Common myeloid progenitor, CD34-positive (primary cell): ENCODE data around the gene TMEM87B.
A peak's percentile ranks its signal among the peaks of the same experiment; 100 is the strongest.

Source experiments
- CTCF ChIA-PET: fragments of 350-600 bp; sonication (Branson Sonifier 250); formaldehyde crosslinking; loops from one replicate; lab custom pipeline; 2021; ENCODE audit warnings: antibody characterized with exemption; lab: Charles Lee
- POLR2A ChIA-PET: fragments of 350-600 bp; sonication (Branson Sonifier 250); formaldehyde crosslinking; loops from one replicate; lab custom pipeline; 2021; ENCODE audit warnings: antibody characterized with exemption; lab: Charles Lee
- DNase-seq, 3 donors: peaks; one replicate each; pipeline versions ENCODE4 v3.0.0 to v3.0.0-alpha.2; 2013
- H3K27ac ChIP-seq, 2 experiments: 1 replicate in 1 of 2; 2 replicates in 1 of 2; pipeline ENCODE4 v1.7.0; 2013; ENCODE audit warnings: inconsistent platforms in 2 of 2, low read length in 2 of 2, mild to moderate bottlenecking in 2 of 2, low read depth in 1 of 2, moderate library complexity in 1 of 2; ENCODE audit not compliant: severe bottlenecking in 2 of 2, insufficient read depth in 1 of 2, poor library complexity in 1 of 2
- H3K27me3 ChIP-seq, 5 experiments: replicated peaks in 2 of 5; 1 replicate in 3 of 5; 2 replicates in 2 of 5; pipeline versions ENCODE4 v1.6.1 to v1.7.0; 2013; ENCODE audit warnings: low read length in 4 of 5, mild to moderate bottlenecking in 2 of 5, moderate library complexity in 2 of 5, inconsistent platforms in 1 of 5; ENCODE audit not compliant: insufficient read depth in 5 of 5, control insufficient read depth in 4 of 5
- H3K36me3 ChIP-seq, 4 experiments: 1 replicate in 2 of 4; 2 replicates in 2 of 4; pipeline versions ENCODE4 v1.6.1 to v1.7.0; 2013; ENCODE audit warnings: low read length in 3 of 4, control low read depth in 1 of 4, mild to moderate bottlenecking in 1 of 4; ENCODE audit not compliant: control insufficient read depth in 4 of 4, insufficient read depth in 4 of 4
- H3K4me1 ChIP-seq, 4 experiments: 1 replicate in 3 of 4; 2 replicates in 1 of 4; pipeline versions ENCODE4 v1.6.1 to v1.7.1; 2013; ENCODE audit warnings: low read length in 3 of 4, mild to moderate bottlenecking in 3 of 4, control low read depth in 1 of 4, inconsistent platforms in 1 of 4, moderate library complexity in 1 of 4; ENCODE audit not compliant: control insufficient read depth in 4 of 4, insufficient read depth in 4 of 4; ENCODE audit errors: control extremely low read depth in 1 of 4
- H3K4me3 ChIP-seq, 7 experiments: 1 replicate in 4 of 7; 2 replicates in 3 of 7; pipeline versions ENCODE4 v1.5.1 to v1.7.0; 2013; ENCODE audit warnings: mild to moderate bottlenecking in 7 of 7, low read length in 6 of 7, moderate library complexity in 6 of 7, inconsistent platforms in 2 of 7, low read depth in 2 of 7, control low read depth in 1 of 7; ENCODE audit not compliant: insufficient read depth in 4 of 7, control insufficient read depth in 1 of 7; ENCODE audit errors: extremely low read depth in 1 of 7
- H3K9me3 ChIP-seq, 5 experiments: 1 replicate in 4 of 5; 2 replicates in 1 of 5; pipeline versions ENCODE4 v1.6.1 to v1.7.1; 2013; ENCODE audit warnings: low read length in 4 of 5, mild to moderate bottlenecking in 2 of 5, inconsistent platforms in 1 of 5, low read depth in 1 of 5, moderate library complexity in 1 of 5; ENCODE audit not compliant: control insufficient read depth in 4 of 5, insufficient read depth in 2 of 5; ENCODE audit errors: control extremely low read depth in 1 of 5
- WGBS: methylation state at CpG from one replicate; pipeline ENCODE4 v1.1.5; 2013; ENCODE audit not compliant: insufficient coverage; 5-methylcytosine and 5-hydroxymethylcytosine counted together

Gene TMEM87B

DNA sequence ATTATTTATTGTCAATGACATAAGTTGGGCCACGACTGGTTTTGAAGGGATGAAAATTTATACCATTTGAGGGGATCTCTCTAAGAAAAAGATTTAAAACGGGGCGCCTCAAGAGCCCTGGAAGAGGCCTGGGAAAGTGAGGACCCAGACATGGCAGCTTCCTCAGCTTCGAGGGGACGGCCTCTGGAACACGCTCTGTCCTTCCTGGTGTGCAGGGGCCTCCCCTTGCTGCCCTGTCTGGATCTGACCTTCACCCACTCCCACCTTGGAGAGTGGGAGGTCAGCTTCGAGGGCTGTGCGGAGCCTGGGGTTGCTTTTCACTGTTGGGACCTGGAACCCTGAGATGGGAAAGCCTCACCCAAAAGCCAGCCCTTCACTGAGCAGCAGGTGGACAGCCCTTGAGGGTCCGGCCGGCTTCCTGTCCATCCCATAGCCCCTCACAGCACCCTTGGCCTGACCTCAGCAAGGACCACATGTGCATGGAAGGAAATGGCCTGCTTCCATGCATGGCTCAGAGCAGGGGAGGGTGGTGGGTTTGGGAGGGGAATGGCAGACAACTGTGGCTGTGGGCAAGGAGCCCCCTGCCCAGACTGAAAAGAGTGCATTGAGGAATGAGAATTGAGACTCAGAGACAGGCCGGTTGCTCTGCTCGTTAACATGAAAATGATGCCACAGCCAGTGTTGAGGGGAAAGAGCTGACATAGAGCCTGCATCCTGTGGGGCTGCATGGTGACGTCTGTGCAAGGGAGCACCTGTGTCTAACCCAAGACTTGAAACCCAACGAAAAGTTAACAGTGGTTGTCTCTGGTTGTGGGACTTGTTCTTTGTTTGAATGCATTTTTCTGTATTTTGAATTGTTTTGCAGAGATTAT lies 99.4 kb downstream of the TMEM87B start:
- 87% methylated on average over 9 of the region's 14 CpGs for WGBS
- H3K9me3 ChIP-seq, result no peaks in the 10 kb centered on the region
- ChIA-PET POLR2A (no interaction called here), CTCF (no interaction called here)
- no peak overlapping the region for H3K27ac ChIP-seq
- DNase-seq, result peak in 2 of 3 donors; percentile 22 to 51
- no peaks in the 10 kb centered on the region for H3K36me3 ChIP-seq
- H3K4me1 ChIP-seq, result peaks cover 0 to 15% (median 13%) of the 10 kb centered on the region in 4 experiments
- no peak overlapping the region for H3K4me3 ChIP-seq
- no peaks in the 10 kb centered on the region for H3K27me3 ChIP-seq

DNA sequence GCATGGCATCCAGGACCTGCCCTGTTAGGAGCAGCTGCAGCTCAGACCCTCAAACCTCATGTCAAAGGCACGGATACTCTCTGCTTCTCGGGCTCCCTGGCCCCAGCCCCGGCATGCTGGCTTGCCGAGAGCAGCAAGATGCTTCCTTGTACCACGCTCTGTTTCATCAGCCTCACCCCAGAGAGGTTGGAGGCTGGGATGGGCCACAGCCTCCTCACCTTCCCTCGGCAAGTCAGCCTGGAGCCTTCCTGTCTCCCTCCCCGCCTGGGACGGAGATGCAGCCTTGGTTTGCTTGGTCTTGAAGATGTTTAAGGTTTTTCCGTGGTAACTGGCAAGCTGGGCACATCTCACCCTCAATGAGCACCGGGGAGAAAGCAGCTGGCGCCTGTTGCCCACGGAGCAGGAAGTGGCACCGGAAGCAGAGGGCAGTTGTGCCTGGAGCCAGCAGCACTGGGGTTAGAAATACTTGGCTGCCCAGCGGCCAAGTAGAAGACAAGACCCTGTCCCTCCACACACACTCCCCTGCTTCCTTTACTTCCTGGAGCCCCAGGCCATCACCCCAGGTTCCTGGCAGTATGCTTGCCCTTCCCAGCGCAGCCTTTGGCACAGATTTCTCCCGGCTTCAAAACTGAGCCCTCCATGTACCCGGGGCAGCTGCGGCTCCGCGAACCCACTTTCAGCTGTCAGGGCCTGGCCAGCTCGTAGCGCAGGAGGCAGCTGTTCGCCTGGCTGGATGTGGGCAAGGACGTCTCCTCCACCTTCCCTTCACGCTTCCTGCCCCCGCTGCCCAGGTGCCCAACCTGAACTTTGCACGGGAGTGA lies 100.5 kb downstream of the TMEM87B start:
- POLR2A ChIA-PET, result interaction anchor here (0.5 kb wide), 1 partner anchor 182 kb away, joined by 5 read pairs; no protein-coding TSS in a partner anchor
- H3K27ac ChIP-seq, result no peak overlapping the region
- 49% methylated on average over 20 of the region's 27 CpGs for WGBS
- CTCF ChIA-PET, result no interaction called here
- no peaks in the 10 kb centered on the region for H3K9me3 ChIP-seq
- DNase-seq, result peak in 2 of 3 donors; percentile 65 to 79
- H3K4me3 ChIP-seq, result peak overlapping the region in 2 of 7 experiments; percentile 19 to 48
- H3K27me3 ChIP-seq, result no peaks in the 10 kb centered on the region
- H3K4me1 ChIP-seq, result peaks cover 0 to 15% (median 13%) of the 10 kb centered on the region in 4 experiments
- H3K36me3 ChIP-seq, result no peaks in the 10 kb centered on the region

DNA sequence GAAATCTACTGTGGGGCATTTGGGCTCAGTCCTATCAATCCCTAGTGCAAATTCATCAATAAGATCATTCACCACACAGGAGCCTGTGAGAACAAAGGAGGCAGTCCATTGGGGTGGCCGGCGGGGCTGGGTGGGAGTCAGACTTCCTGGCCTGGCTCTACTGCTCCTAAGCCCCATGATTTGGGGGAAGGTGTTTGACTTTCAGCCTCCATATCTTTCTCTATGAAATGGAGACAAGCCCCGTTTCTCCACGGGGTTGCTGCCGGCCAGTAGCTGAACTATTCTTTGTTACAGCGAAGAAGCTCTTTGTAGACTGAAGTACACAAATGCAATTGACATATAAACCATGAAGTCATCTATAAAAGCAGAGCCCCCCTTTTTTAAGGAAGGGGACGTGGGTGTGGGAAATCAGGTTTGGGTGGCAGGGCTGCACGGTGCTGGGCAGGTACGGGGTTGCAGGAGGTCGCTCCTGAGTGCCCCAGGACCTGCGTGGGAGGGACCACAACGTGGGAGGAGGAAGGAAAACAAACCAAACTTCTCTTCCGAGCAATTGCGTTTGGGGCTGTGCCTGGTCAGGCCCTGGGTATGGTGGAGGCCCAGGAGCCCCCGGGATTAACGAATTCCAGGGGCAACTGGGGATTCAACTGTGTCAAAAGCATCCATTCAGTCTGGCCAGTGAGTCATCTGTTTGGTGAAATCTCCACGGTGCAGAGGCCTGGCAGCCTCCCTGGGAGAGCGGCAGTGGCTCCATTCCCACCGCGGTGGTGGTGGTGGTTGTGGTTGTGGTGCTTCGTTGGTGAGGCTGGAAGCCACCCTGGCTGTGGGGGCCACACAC lies 101.3 kb downstream of the TMEM87B start:
- peaks cover 0 to 15% (median 13%) of the 10 kb centered on the region in 4 experiments for H3K4me1 ChIP-seq
- ChIA-PET CTCF (no interaction called here), POLR2A (no interaction called here)
- H3K36me3 ChIP-seq, result no peaks in the 10 kb centered on the region
- no peak overlapping the region for H3K27ac ChIP-seq
- WGBS, result 77% methylated on average over 12 of the region's 21 CpGs
- DNase-seq, result peak in 2 of 3 donors; percentile 42 to 55
- H3K4me3 ChIP-seq, result no peak overlapping the region
- H3K9me3 ChIP-seq, result no peaks in the 10 kb centered on the region
- H3K27me3 ChIP-seq, result no peaks in the 10 kb centered on the region

DNA sequence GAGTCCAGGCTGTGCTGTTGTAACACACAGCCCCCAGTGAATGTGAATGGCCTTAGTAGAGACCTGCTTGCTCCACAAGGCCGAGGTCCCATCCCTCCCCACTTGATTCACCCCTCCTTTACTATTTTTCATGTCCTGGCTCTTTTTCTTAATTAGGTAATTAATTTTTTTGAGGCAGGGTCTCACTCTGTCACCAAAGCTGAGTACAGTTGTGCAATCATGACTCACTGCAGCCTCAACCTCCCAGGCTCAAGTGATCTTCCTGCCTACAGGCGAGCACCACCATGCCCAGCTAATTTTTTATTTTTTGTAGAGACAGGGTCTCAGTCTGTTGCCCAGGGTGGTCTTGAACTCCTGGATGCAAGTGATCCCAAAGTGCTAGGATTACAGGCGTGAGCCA lies 102.4 kb downstream of the TMEM87B start:
- H3K36me3 ChIP-seq, result no peaks in the 10 kb centered on the region
- H3K4me1 ChIP-seq, result peaks cover 0 to 15% (median 13%) of the 10 kb centered on the region in 4 experiments
- ChIA-PET CTCF (no interaction called here), POLR2A (no interaction called here)
- H3K4me3 ChIP-seq, result no peak overlapping the region
- no peak overlapping the region for H3K27ac ChIP-seq
- H3K27me3 ChIP-seq, result no peaks in the 10 kb centered on the region
- no peaks in the 10 kb centered on the region for H3K9me3 ChIP-seq
- WGBS, result 100% methylated on average over 1 of the region's 3 CpGs
- no peak for DNase-seq

DNA sequence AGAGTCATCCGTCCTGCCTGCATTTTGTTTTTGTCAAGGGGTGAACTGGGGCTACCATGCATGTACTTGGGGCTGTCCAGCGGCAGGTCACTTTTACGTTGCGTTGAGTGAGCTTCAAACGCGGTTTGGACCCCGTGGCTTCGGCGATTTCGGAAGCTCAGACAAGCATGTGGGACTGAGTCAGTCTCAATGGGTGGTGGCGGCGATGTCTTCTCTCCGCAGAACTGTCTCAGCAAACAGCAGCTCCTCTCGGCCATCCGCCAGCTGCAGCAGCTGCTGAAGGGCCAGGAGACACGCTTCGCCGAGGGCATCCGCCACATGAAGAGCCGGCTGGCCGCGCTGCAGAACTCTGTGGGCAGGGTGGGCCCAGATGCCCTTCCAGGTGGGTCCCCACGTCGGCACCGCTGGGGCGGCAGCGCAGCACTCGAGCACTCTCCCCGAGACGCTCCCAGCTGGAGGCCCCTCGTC lies 104.4 kb downstream of the TMEM87B start:
- POLR2A ChIA-PET, result no interaction called here
- CTCF ChIA-PET, result no interaction called here
- DNase-seq, result no peak
- no peak overlapping the region for H3K4me3 ChIP-seq
- 99% methylated on average over 25 of the region's 31 CpGs for WGBS
- peaks cover 0 to 15% (median 13%) of the 10 kb centered on the region in 4 experiments for H3K4me1 ChIP-seq
- H3K9me3 ChIP-seq, result no peaks in the 10 kb centered on the region
- H3K27me3 ChIP-seq, result no peaks in the 10 kb centered on the region
- no peak overlapping the region for H3K27ac ChIP-seq
- no peaks in the 10 kb centered on the region for H3K36me3 ChIP-seq

DNA sequence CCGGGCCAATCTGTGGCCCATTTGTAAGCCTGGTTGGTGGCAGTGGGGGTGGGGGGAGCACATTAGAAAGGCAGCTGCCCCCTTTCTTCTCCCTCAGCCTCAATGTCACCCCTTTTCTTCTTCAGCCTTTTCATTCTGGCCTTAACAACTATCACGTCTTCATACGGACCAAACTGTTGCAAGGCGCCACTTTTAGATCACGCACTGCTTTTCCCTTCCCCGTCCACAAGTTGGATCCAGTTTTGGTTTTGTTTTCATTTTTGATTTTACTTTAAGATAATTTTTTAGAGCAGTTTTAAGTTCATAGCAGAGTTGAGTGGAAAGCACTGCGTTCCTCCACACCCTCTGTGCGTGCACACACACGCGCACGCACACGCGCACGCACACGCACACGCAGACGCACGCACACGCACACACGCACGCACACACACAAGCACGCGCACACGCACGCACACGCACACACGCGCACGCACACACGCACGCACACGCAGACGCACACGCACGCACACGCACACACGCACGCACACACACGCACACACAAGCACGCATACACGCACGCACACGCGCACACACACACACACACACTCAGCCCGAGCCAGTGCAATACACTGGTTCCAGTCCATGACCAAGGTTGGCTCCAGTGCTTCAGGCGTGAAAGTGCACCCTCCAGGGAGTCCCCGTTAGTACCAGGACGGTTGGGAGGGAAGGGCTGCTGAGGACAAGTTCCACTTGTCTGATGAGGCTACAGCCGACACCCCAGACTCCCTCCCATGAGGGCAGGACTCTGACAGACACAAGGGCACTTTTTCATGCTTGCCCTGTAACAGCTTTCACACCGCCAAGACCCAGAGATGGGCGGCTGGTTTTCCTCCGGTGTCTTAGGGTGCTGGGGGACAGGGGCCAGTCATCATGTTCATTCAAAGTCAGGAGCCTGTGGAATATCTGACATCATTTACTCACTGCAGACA lies 105.5 kb downstream of the TMEM87B start:
- DNase-seq, result peak in 2 of 3 donors; percentile 20 to 51
- WGBS, result 91% methylated on average over 31 of the region's 52 CpGs
- Histone ChIP-seq H3K9me3 (no peaks in the 10 kb centered on the region), H3K4me1 (peaks cover 0 to 10% (median 6%) of the 10 kb centered on the region in 4 experiments), H3K27ac (no peak overlapping the region), H3K27me3 (no peaks in the 10 kb centered on the region), H3K36me3 (no peaks in the 10 kb centered on the region), H3K4me3 (no peak overlapping the region)
- CTCF ChIA-PET, result no interaction called here
- POLR2A ChIA-PET, result no interaction called here
